B cell (primary cell): ENCODE data around the gene CAMK2B. TPM values are rescaled to one million over a fixed set of nuclear protein-coding genes. Genes with fewer than 3 reads are reported as not detected.

Source experiments
- ATAC-seq: fragments of 200-7000 bp; cut with Tn5 transposase; one replicate; pipeline ENCODE4 v1.10.0; 2021; ENCODE audit warnings: low read depth, mild to moderate bottlenecking, moderate number of reproducible peaks, moderate library complexity
- CTCF ChIA-PET: fragments of 350-600 bp; sonication (Branson Sonifier 250); formaldehyde crosslinking; loops from one replicate; lab custom pipeline; 2021; ENCODE audit warnings: antibody characterized with exemption, inconsistent platforms; lab: Charles Lee
- POLR2A ChIA-PET: fragments of 350-600 bp; sonication (Branson Sonifier 250); formaldehyde crosslinking; loops from one replicate; lab custom pipeline; 2021; ENCODE audit warnings: antibody characterized with exemption; lab: Charles Lee
- DNase-seq: peaks from one replicate; pipeline ENCODE4 v3.0.0; 2013
- H2AFZ ChIP-seq: 2 replicates; pipeline ENCODE4 v1.6.1; 2012; ENCODE audit warnings: mild to moderate bottlenecking, low read depth, low read length; ENCODE audit not compliant: insufficient read depth, poor library complexity, severe bottlenecking
- H3K27ac ChIP-seq, 2 donors: 1 replicate in 1 of 2; 2 replicates in 1 of 2; pipeline ENCODE4 v1.5.1; 2012 to 2013; ENCODE audit warnings: low read length in 2 of 2, mild to moderate bottlenecking in 2 of 2, moderate library complexity in 1 of 2
- H3K27me3 ChIP-seq, 4 experiments: fragments of 200-600 bp in 1 of 4; sonication (generic) in 1 of 4; replicated peaks in 1 of 4; 1 replicate in 2 of 4; 2 replicates in 2 of 4; pipeline versions ENCODE4 v1.6.1 to v1.7.0; 2013 to 2016; ENCODE audit warnings: low read length in 3 of 4, mild to moderate bottlenecking in 2 of 4, mixed read lengths in 1 of 4, moderate library complexity in 1 of 4; ENCODE audit not compliant: insufficient read depth in 4 of 4, control insufficient read depth in 3 of 4; ENCODE audit errors: control extremely low read depth in 1 of 4
- H3K36me3 ChIP-seq, 2 experiments: replicated peaks in 1 of 2; 1 replicate in 1 of 2; 2 replicates in 1 of 2; pipeline versions ENCODE4 v1.6.1 to v1.7.1; 2013; ENCODE audit warnings: low read length in 1 of 2; ENCODE audit not compliant: insufficient read depth in 2 of 2, control insufficient read depth in 1 of 2; ENCODE audit errors: control extremely low read depth in 1 of 2, extremely low read depth in 1 of 2
- H3K4me1 ChIP-seq, 2 donors: fragments of 200-600 bp in 1 of 2; sonication (generic) in 1 of 2; 1 replicate in 1 of 2; 2 replicates in 1 of 2; pipeline versions ENCODE4 v1.5.1 to v1.6.1; 2013 to 2017; ENCODE audit warnings: low read length in 2 of 2; ENCODE audit not compliant: control insufficient read depth in 2 of 2, insufficient read depth in 2 of 2
- H3K4me2 ChIP-seq: replicated peaks from 2 replicates; pipeline ENCODE3; 2012; ENCODE audit warnings: mild to moderate bottlenecking, low read depth, low read length; ENCODE audit not compliant: poor library complexity, severe bottlenecking
- H3K4me3 ChIP-seq, 5 experiments: fragments of 200-600 bp in 1 of 5; sonication (generic) in 1 of 5; 1 replicate in 3 of 5; 2 replicates in 2 of 5; pipeline versions ENCODE4 v1.5.1 to v1.7.0; 2011 to 2016; ENCODE audit warnings: low read length in 4 of 5, mild to moderate bottlenecking in 4 of 5, low read depth in 2 of 5, control low read depth in 1 of 5, moderate library complexity in 1 of 5; ENCODE audit not compliant: insufficient read depth in 1 of 5; ENCODE audit errors: control extremely low read depth in 1 of 5, extremely low read depth in 1 of 5
- H3K79me2 ChIP-seq: fragments of 200-600 bp; sonication (generic); one replicate; pipeline ENCODE4 v1.6.0; 2016; ENCODE audit warnings: low read length; ENCODE audit not compliant: control insufficient read depth, insufficient read depth
- H3K9ac ChIP-seq: fragments of 200-600 bp; sonication (generic); 2 replicates; pipeline ENCODE4 v1.6.1; 2017; ENCODE audit warnings: mild to moderate bottlenecking, low read length, moderate library complexity
- H3K9me3 ChIP-seq, 3 donors: one replicate each; pipeline versions ENCODE4 v1.6.1 to v1.7.1; 2013; ENCODE audit warnings: low read length in 2 of 3; ENCODE audit not compliant: control insufficient read depth in 2 of 3, insufficient read depth in 1 of 3; ENCODE audit errors: control extremely low read depth in 1 of 3
- H4K20me1 ChIP-seq: 2 replicates; pipeline ENCODE4 v1.6.0; 2012; ENCODE audit warnings: mild to moderate bottlenecking, low read length; ENCODE audit not compliant: insufficient read depth, control insufficient read depth, poor library complexity, severe bottlenecking
- H3K27ac Mint-ChIP-seq: one replicate; pipeline ENCODE4 v1.8.0; 2021; ENCODE audit warnings: mixed read lengths
- H3K27me3 Mint-ChIP-seq: one replicate; pipeline ENCODE4 v1.8.0; 2021; ENCODE audit warnings: mixed read lengths
- H3K4me1 Mint-ChIP-seq: one replicate; pipeline ENCODE4 v1.8.0; 2021; ENCODE audit warnings: mixed read lengths
- H3K4me3 Mint-ChIP-seq: one replicate; pipeline ENCODE4 v1.8.0; 2021; ENCODE audit warnings: mixed read lengths
- H3K9me3 Mint-ChIP-seq: one replicate; pipeline ENCODE4 v1.8.0; 2022; ENCODE audit warnings: mixed read lengths; ENCODE audit not compliant: insufficient read depth
- CTCF ChIP-seq: fragments of 200-600 bp; IDR thresholded peaks from one replicate; pipeline ENCODE4 v1.8.0; 2022; ENCODE audit warnings: antibody characterized with exemption, mild to moderate bottlenecking
- EZH2 ChIP-seq: IDR thresholded peaks from 2 replicates; pipeline ENCODE4 v1.6.1; 2012; ENCODE audit warnings: borderline replicate concordance, low read depth, mild to moderate bottlenecking, moderate library complexity, low read length; ENCODE audit not compliant: insufficient read depth, poor library complexity, severe bottlenecking
- WGBS: methylation state at CpG from one replicate; pipeline ENCODE4 v1.1.5; 2013; ENCODE audit warnings: missing lambda C conversion rate; ENCODE audit not compliant: insufficient coverage; 5-methylcytosine and 5-hydroxymethylcytosine counted together
- intact Hi-C: fragments of 100-400 bp; cut with micrococcal nuclease; formaldehyde crosslinking; loops from one replicate; pipeline ENCODE4 v1.10.0; 2022
- polyA plus RNA-seq: library from polyadenylated mRNA; depleted of rRNA; stranded (reverse); fragments of >200 nt; gene quantifications from 2 replicates; pipeline ENCODE4 v1.2.3, GENCODE V29; 2012
- total RNA-seq, 2 donors: library from RNA; stranded (reverse); fragments of 120-200 nt in 1 of 2; gene quantifications; 1 replicate in 1 of 2; 2 replicates in 1 of 2; pipeline versions ENCODE4 v1.2.3 to v1.2.4, GENCODE V29; 2013 to 2022

CAMK2B gene
- total and polyA plus RNA-seq, 2 donors (not counting 1 experiment from before 2014, with no cell fraction given) = 0.42 TPM; not detected in 1

DNA sequence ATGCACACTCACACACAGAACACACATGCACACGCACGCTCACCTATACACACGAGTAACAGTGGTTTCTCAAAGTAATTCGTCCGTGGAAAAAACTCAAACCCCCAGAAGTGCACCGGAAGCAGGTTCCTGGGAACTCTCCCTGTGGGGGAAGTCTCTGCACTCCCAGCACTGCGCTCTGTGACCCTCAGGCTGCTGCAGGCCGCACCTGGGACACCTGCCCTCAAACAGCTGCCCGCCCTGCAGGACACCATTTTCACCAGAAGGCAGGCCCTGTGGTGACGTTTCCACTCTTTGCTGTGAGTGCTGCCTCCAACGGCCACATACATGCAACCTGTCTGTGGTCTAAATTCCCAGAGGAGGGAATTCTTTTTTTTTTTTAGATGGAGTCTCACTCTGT is 103.3 kb downstream of the CAMK2B start:
- ChIA-PET CTCF (no interaction called here), POLR2A (no interaction called here)
- intact Hi-C loops = no loop called here

GRCh38 chr7:44221231-44221791 is 104.1 kb downstream of the CAMK2B start:
- H3K36me3 ChIP-seq = no peaks in the 10 kb centered on the region
- CTCF ChIA-PET = no interaction called here
- no peaks in the 10 kb centered on the region for H3K79me2 ChIP-seq
- no peaks in the 10 kb centered on the region for H4K20me1 ChIP-seq
- DNase-seq (no peak), ATAC-seq (no peak)
- WGBS = 87% methylated on average over 28 of the region's 30 CpGs
- peaks cover 12% of the 10 kb centered on the region for H3K27me3 Mint-ChIP-seq
- H3K9me3 Mint-ChIP-seq = no peaks in the 10 kb centered on the region
- intact Hi-C loops = no loop called here
- no peaks in the 10 kb centered on the region for H3K9me3 ChIP-seq
- no peak overlapping the region for H3K9ac ChIP-seq
- H3K27ac Mint-ChIP-seq = no peak overlapping the region
- H3K27ac ChIP-seq = no peak overlapping the region
- TF ChIP-seq CTCF = no peak
- no peak for TF ChIP-seq EZH2
- H3K4me1 Mint-ChIP-seq = no peaks in the 10 kb centered on the region
- POLR2A ChIA-PET = no interaction called here
- no peak overlapping the region for H3K4me3 Mint-ChIP-seq
- no peak overlapping the region for H3K4me2 ChIP-seq
- H2AFZ ChIP-seq = no peak overlapping the region
- H3K4me3 ChIP-seq = no peak overlapping the region
- no peaks in the 10 kb centered on the region for H3K4me1 ChIP-seq
- peaks cover 0 to 6% (median 0%) of the 10 kb centered on the region in 4 experiments for H3K27me3 ChIP-seq

More for the DNA sequence above, 103.3 kb downstream of the CAMK2B start:
- Mint-ChIP-seq H3K4me3 (no peak overlapping the region), H3K27me3 (peaks cover 12% of the 10 kb centered on the region), H3K4me1 (no peaks in the 10 kb centered on the region), H3K9me3 (no peaks in the 10 kb centered on the region), H3K27ac (no peak overlapping the region)
- no peak for ATAC-seq
- Histone ChIP-seq H3K27me3 (peaks cover 0 to 6% (median 0%) of the 10 kb centered on the region in 4 experiments), H3K9me3 (no peaks in the 10 kb centered on the region), H3K36me3 (no peaks in the 10 kb centered on the region), H3K79me2 (no peaks in the 10 kb centered on the region), H4K20me1 (no peaks in the 10 kb centered on the region), H3K4me3 (no peak overlapping the region), H3K4me2 (no peak overlapping the region), H2AFZ (no peak overlapping the region), H3K4me1 (no peaks in the 10 kb centered on the region), H3K27ac (no peak overlapping the region), H3K9ac (no peak overlapping the region)
- WGBS = 88% methylated on average over 10 of the region's 11 CpGs
- DNase-seq = no peak
- TF ChIP-seq CTCF (no peak), EZH2 (no peak)
